NCI-H526 treated with DMSO at 0.1 percent for 48 hours (cell line): ENCODE results near the gene CES3.
A peak's percentile ranks its signal among the peaks of the same experiment; 100 is the strongest.

Source experiments
- DNase-seq: peaks from one replicate; lab custom pipeline; 2025; lab: John Stamatoyannopoulos, UW

CES3 gene

GRCh38 chr16:67006930-67007658, 46.0 kb downstream of the CES3 start:
- DNase-seq = no peak

- no peak for DNase-seq
Measured at GRCh38 chr16:67009158-67009557, 48.1 kb downstream of the CES3 start.

- no peak for DNase-seq
Measured at GRCh38 chr16:67011274-67011673, 50.2 kb downstream of the CES3 start.

- DNase-seq = no peak
Measured at GRCh38 chr16:67013233-67013822, 52.3 kb downstream of the CES3 start.

- DNase-seq = peak; percentile 9
Measured at GRCh38 chr16:67013823-67014633, 53.0 kb downstream of the CES3 start.

GRCh38 chr16:67014634-67015312, 53.7 kb downstream of the CES3 start:
- no peak for DNase-seq

GRCh38 chr16:67015313-67015731, 54.3 kb downstream of the CES3 start:
- no peak for DNase-seq

- no peak for DNase-seq
Measured at GRCh38 chr16:67016143-67016542, 55.1 kb downstream of the CES3 start.

- no peak for DNase-seq
Measured at GRCh38 chr16:67016681-67017420, 55.8 kb downstream of the CES3 start.

GRCh38 chr16:67017421-67017750, 56.3 kb downstream of the CES3 start:
- no peak for DNase-seq

GRCh38 chr16:67017810-67018488, 56.9 kb downstream of the CES3 start:
- DNase-seq = peak; percentile 63

- DNase-seq = no peak
Measured at GRCh38 chr16:67019171-67019570, 58.1 kb downstream of the CES3 start.

GRCh38 chr16:67021321-67021720, 60.3 kb downstream of the CES3 start:
- DNase-seq = no peak

GRCh38 chr16:67022531-67023214, 61.6 kb downstream of the CES3 start:
- DNase-seq = no peak

GRCh38 chr16:67023689-67024088, 62.6 kb downstream of the CES3 start:
- DNase-seq = no peak
